Daoy (cell line): ENCODE results near the gene AFG3L2. TPM values are rescaled to one million over a fixed set of nuclear protein-coding genes. Genes with fewer than 3 reads are reported as not detected.
A peak's percentile ranks its signal among the peaks of the same experiment; 100 is the strongest.

Experiments used
- DNase-seq: peaks from one replicate; pipeline ENCODE4 v3.0.0-alpha.2; 2015; ENCODE audit warnings: low read depth
- total RNA-seq: library from RNA; depleted of rRNA; stranded (reverse); fragments of >200 nt; shearing (Covaris generic); gene quantifications from 2 replicates; pipeline ENCODE4 v1.2.3, GENCODE V29; 2014

AFG3L2 gene
- total RNA-seq, 1 experiment from 2014 or later = 54.3 TPM

DNA sequence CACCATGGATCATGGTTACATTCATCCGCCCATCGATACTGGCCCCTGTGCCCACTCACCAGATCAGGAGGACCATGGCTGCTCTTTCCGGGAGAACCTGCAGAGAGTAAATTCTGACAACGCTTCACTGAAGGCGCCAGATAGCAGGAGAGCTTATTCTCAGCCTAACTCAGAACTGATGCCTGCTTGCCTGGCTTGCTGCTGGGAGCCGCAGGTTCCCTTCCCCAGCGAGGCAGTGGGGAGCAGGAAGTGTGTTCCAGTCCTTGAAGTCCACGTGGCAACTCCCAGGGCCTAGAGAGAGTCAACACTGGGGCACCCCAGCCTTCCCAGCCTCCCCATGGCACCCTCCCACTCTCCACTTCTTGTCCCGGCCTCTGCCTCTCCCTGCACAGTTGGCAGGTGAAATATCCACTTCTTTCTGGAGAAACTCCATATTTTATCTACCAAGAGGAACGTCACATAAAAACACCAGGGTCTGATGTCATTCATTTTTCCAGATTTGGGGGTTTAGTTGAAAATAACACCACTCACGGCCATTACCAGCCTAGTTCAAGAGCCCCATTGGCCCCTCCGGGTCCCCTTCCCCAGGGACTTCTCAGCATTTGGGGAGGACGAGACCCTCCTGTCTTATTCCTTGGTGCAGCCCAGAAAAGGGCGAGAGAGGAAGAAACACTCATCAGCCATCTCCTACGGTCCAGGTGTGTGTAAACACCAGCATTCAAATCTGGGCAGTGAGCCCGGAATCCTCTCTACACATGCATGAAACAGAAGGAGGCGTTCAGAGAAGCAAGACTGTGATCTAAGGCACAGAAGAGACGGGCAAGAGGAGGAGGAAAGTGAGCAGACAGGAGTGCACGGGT lies 72.4 kb downstream of the AFG3L2 start:
- DNase-seq = no peak

DNA sequence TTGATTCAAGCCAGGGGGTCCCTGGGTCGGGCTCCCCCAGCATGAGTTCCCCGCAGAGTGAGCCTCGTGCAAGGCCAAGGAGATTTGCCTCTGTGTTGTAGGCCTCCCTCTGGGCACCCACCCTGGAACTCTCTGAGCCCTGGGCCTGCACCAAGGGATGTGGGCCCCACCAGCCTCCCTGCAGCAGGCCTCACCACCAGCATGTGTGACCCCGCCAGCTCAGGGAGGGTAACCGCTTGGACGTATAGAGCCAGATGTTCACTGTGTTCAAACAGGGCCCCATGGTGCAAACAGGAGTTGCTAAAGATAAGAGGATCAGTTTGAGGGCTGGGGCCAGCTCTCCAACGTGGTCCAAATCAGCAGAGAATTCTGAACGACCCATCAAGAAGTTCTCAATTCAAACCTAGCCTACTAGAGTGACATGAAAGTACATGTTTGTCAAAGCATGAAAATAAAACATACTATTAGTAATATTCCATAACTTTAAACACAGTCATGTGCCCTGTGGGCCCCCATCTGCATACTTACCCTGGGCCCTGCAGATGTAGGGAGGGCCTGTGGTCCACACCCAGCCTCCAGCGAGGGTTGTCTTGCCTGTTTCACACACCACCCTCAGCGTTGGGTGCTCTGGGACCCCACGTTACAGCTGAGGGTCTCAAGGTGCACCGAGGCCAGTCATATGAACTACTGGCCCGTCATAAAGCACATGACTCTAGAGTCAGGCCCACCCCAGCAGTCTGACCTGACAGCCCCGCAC lies 74.5 kb downstream of the AFG3L2 start:
- no peak for DNase-seq

DNA sequence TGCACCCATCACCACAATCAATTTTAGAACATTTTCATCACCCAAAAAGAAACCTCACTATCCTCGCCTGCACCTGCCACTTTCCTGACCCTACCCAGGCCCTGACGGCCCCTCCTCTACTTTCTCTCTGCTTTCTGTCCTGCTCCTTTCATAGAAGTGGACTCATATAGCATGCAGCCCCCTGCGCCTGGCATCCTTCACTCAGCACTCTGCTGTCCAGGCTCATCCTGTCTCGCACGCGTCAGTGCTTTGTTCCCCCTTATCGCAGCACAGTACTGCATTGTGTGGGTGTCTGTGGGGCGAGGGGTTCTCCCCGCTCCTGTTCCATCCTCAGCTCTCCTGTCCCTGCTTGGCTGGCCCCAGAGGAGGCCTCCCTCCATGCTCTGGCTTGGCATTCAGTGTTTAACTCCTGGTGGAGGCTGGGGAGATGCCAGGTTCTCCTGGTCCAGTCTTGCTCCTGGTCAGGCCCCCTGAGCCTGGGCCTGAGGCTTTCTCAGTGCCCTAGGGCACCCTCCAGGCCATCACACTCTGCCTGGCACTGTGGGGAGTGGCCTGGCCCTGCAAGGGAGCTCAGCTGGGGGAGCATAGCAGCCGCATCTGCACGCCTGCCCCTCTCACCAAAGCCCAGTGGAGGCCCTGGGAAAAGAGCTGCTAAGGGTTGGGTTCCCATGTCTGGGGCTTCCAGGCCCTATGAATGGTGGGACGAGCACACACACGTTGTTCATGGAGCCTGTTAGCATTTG lies 75.6 kb downstream of the AFG3L2 start:
- DNase-seq = no peak

DNA sequence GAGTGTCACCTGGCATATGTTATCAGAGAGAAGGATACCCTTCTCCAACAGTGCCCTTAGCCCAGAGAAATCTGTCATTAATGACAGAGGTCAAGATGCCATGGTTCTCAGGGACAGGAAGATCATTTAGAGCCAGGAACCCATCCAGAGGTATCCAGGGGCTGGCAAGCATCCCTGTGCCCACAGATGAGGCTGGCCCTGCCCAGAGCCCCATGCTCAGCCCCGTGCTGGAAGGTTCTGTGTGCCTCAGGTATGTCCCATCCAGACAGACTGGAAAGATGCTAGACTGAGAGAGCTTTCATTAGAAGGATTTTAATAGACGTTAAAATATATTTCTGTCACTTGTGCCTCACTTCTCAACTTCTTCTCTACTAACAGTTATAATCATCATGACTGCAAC lies 77.2 kb downstream of the AFG3L2 start:
- DNase-seq = no peak

DNA sequence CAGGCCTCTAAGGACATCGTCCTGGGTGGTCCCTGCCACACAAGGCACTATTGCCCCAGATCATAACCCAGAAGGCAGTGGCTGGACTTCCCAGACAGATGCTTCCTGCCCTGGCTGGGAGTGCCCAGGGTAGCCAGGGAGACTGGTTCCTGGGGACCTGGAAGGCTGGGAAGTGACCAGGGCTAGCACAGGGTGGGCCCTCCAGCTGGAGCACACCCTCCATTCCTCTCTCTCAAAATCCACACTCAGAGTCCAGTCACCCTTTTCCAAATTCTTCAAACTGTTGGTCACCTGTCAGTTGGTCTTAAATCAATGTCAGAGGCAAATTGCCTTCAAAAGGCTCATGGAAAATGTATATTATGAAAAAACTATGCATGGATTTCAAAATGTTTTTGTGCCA lies 80.6 kb downstream of the AFG3L2 start:
- DNase-seq = no peak

DNA sequence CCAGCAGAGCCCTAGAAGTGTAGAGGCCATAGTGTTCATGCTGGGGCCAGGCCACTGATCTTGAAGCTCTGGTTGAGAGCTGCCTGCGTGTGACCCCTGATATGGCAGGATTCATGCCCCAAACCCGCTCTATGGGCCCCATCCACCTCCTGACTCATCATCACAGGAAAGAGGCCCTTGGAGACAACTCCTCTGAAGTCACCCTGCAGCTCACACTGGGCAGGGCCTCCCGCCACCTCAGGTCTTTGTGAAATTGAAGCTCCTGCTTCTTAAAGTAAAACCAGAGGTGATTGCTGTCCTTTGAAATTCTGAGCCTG lies 81.0 kb downstream of the AFG3L2 start:
- peak; percentile 29 for DNase-seq

DNA sequence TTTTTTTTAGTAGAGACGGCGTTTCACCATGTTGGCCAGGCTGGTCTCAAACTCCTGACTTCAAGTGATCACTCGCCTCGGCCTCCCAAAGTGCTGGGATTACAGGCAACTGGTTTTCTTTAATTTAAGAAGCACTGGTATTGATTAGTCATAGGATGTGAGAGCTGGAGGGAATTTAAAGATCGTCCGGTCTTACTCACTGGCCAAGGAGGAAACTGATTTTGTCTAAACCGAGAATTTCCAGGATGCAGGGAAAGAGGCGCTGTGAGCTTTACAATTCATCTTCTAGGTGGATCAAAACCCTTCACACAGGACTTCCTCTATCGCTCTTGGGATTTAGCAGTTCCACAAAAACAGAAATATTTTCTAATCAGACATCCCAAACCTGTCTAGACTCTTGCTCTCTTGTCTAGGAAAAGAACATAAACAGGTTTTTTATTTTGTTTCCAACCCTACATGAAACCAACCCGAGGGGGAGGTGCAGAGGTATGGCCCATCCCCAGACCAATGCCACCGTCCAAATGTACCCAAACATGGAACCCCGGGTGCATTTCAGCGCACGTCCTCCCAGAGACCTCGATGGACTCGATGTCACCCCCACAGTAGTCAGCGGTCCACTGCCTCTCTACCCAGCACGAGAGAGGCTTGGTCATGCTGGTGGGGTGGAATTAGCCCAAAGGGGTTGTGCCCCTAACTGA lies 81.5 kb downstream of the AFG3L2 start:
- DNase-seq = no peak

DNA sequence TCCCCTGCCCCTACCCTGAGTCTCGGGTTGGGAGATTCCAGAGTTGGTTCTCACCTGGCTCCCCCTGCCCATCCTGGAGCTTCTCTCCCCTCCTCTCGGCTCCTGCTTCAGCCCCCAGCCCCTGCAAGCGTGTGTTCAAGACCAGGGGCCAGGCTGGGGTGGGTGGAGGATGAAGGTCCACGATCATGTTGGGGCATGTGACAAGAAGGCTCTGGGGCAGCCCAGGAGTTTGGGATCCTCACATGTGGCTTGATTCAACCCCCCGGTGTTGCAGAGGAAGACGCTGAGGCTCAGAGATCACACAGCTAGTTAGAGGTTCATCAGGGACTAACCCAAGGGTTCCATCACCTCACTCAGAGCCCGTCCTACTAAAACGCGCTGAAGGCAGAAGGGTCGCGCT lies 83.2 kb downstream of the AFG3L2 start:
- no peak for DNase-seq

DNA sequence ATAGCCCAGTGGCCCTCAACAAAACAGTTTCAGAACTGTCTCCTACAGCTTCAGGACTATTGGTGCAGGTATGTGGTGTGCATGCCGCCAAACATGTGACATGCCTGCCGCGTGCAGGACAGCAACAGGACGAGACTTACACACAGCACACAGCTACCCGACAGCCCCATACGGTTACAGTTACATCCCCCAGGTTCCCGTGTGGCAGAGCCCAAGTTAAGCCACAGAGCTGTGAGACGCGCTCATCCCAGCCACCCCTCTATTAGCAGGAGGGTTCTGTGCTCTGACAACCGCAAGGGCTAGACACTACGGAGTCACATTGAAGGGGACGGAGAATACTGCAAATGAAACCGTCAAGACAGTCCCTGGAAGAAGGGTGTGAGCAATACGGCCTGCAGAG lies 85.3 kb downstream of the AFG3L2 start:
- DNase-seq = no peak

DNA sequence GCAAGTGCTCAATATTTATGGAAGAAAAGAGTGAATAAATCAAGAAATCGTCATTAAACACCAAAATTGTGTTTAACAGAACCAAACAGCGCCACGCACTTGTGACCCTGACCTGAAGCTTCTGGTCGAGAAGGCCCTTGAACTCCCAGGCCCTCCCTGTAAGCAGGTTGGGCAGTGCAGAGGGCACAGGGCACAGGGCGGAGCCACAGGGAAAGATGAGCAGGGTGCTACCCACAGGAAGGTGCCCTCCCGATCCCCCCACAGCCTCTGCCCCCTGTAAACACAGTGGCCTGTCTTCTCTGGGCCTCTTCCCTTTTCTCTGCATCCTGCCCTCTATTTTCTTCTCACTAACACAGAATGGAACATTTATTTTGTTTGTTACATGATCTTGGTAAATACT lies 85.9 kb downstream of the AFG3L2 start:
- DNase-seq = no peak

DNA sequence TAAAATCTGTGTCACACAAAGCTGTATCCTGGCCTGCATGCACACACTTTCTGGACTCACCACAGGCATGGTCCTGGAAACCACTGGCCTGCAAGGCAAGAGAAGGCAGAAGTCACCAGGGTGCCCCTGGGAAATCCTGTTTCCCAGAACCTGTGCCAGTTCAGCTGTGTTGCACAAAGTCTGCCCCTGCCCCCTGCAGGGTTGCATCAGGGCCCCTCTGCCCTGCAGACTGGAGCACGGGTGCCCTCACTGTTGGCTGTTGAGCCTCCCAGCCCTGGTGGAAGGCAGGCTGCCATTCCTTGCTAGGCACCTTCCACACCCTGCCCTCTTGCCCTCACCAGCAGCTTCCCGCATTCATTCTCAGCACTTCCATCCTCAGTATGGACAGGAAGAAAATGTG lies 86.9 kb downstream of the AFG3L2 start:
- no peak for DNase-seq

DNA sequence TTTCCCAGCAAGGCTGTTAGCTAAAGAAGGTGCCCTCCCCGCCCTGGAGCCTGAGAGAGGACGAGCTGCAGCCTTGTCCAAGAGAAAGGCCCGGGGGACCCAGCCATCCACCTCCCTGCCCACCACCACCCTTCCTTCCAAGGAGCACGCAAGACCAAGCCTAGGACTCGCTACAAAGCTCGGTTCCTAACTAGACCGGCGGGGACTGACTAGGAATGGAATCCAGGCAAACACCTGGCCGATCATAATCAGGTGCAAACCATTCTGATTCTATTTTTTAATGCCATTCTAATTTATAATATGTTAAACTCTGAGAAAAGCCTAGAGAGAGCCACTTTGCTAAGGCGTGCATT lies 88.6 kb downstream of the AFG3L2 start:
- no peak for DNase-seq

DNA sequence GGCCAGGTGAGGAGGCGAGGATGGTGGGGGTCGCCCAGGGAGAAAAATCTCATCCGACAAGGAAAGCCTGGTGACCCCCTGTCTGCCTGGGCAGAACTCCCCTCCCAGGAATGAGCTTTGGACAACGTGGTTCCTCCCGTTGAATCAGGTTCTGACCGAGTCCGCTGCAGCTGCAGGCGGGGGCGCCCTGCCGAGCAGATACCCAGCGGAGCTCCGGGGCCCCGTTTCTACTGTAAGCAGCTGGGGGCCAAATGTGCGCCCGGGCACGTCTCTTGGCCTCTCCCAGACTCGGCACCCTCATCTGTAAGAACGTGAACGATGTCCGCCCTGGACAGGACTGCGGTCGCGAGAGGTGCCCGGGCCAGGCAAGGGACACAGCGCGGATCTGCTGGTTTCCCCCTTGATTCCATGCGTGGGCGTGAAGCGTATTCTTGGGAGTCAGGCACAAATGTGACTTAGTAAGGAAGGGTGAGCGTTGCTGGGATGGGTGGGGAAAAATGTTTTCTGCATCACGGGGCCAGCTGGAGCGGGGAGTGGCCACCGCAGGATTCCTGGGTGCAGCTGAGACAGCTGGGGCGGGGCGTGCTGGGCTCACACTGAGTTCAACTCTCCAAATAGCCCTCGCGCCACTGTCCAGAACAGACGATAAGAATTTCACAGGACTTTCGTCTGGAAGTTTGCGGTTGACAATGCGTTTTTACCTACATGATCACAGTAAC lies 89.2 kb downstream of the AFG3L2 start:
- peak; percentile 53 for DNase-seq

DNA sequence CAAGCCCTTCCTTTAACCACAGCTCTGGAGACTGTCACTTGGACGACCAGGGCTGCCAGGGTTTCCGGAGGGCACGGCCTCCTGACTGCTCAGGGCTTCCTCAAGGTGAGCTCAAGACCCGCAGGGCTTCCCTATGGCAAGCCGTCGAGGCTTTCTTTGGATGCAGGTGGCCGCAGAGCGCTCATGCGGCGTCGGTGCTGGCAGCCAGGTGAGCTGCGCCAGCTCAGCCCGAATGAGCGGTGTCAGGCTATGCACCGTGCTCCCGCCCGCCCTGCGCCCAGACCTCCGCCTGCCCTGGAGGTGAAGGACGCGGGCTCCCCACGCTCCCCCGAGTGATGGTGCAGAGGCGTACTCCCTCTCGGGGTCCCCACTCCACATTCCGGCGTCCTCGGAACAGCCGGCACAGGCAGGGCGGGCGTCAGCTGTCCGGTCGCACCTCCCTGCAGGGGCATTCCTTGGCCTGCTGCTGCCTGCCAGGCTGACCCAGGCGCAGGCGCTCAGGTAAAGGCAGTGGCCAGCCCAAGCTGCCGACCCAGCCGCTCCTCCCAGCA lies 89.8 kb downstream of the AFG3L2 start:
- no peak for DNase-seq

DNA sequence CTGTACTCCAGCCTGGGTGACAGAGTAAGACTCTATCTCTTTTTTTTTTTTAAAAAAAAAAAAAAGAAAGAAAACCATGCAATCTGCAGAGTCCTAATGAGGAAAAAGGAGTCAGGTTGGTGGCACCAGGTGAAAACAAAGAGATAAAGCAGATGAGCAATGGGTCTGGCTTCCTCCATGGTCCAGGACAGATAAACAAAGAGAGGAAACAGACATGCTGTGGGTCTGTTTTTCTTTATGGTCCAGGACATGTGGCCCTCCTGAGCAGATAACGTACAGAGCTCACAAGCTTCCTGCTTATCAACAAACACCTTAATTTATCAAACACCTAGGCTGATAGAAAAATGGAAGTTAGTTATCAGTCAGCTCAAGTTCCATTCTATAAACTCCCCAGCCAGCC lies 93.4 kb downstream of the AFG3L2 start:
- DNase-seq = no peak

DNA sequence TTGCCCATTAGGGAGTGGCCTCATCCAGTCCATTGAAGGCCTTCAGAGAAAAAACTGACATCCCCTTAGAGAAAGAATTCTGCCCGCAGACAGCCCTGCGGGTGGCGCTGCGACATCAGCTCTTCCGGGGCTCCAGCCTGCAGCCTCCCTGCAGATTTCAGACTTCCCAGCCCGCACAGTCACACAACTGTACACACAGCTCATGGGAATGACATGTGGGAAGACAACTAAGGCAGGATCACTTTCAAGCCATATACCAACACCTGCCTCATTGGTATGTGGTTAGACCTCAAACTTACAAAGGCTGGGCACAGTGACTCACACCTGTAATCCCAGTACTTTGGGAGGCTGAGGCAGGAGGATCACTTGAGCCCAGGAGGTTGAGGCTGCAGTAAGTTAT lies 93.8 kb downstream of the AFG3L2 start:
- DNase-seq = peak; percentile 57

DNA sequence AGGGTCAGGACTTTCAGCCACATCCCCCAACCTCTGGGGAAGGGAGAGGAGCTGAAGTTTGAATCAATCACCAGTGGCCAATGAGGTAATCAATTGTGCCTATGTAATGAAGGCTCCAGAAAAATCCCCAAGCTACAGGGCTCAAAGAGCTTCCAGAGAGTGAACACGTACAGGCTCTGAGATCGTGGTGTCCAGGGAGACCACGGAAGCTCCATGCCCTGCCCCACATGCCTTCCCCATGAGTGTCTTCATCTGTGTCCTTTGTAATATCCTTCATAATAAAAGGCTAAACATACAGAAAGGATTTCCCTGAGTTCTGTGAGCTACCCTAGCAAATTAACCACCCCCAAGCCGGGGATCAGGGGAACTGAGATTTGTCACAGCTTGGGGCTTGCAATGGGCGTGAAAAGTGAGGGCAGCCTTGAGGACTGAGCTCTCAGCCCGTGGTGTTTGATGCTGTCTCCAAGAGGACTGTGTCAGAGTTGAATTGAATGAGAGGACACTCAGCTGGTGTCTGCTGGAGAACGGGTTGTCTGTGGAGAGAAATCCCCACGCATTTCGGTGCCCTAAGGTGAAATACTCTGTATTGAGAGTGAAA lies 94.5 kb downstream of the AFG3L2 start:
- DNase-seq = peak; percentile 67

DNA sequence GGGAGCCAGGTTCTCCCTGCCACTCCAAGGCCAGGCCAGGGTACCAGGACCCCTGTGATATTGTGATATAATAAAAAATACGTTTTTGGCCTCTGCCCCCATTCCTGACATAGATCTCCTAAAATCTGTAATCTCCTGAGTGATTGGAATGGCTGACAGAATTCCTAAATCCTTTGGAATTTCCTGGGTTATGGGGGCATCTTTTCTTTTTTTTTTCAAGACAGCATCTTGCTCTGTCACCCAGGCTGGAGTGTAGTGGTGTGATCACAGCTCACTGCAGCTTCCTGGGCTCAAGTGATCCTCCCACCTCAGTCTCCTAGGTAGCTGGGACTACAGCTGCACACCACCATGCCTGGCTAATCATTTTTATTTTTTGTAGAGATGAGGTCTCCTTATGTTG lies 95.2 kb downstream of the AFG3L2 start:
- DNase-seq = no peak

DNA sequence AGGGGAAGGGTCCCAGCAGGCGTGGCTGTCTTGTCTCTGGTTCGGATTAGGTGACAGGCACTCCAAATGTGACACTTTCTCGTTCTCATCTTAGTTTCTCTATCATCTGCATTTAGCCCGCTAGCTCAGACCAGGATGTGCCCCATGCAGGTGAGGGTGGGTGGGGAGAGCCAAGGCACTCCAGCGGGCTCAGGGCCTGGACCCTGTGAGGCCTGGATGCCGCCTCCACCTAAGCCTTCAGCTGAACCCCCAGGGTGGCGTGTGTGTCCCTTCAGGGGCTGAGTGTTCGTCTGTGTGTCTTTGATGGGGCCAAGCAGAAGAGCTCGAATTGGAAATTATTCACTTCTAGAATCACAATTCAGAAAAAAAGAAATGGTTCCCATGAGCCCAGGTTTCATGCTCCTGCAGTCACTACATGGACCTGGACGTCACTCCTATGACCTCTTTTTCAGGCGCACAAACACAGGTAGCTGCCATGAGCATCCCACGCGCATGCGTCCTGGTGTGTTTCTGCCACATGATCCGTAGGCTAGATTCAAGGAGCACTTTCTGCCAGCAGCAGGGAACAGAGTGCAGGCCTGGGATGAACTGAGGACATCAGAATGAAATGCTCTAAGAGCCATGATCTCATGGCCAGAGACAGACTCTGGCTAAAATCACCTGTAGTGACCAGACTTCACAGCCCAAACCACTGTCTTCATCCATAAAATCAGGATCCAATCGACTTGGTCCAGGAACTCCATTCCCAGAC lies 97.1 kb downstream of the AFG3L2 start:
- no peak for DNase-seq
